H1 (cell line): ENCODE results near the gene EFR3B. TPM values are rescaled to one million over a fixed set of nuclear protein-coding genes. Genes with fewer than 3 reads are reported as not detected.

Experiments
- CHD1 ChIP-seq: IDR thresholded peaks from 2 replicates; pipeline ENCODE4 v1.6.1; 2012; ENCODE audit warnings: low read depth, low read length, improper control_type of control experiment
- CHD7 ChIP-seq: fragments of 300-600 bp; sonication (generic); IDR thresholded peaks from 2 replicates; pipeline ENCODE4 v1.7.1; 2012; ENCODE audit warnings: low read length, moderate library complexity, mild to moderate bottlenecking, inconsistent platforms; ENCODE audit not compliant: insufficient replicate concordance
- CTBP2 ChIP-seq: IDR thresholded peaks from 2 replicates; pipeline ENCODE4 v1.7.0; 2011; ENCODE audit warnings: borderline replicate concordance, mild to moderate bottlenecking, moderate library complexity, mixed read lengths, low read length; ENCODE audit not compliant: insufficient read depth, insufficient read length
- JUN ChIP-seq: IDR thresholded peaks from 2 replicates; pipeline ENCODE4 v1.6.1; 2011; ENCODE audit warnings: low read depth, mild to moderate bottlenecking, improper control_type of control experiment, low read length
- KDM4A ChIP-seq: IDR thresholded peaks from one replicate; pipeline ENCODE4 v1.7.1; 2012; ENCODE audit warnings: low read depth, mild to moderate bottlenecking, moderate library complexity, low read length, inconsistent platforms; ENCODE audit not compliant: severe bottlenecking
- MAFK ChIP-seq: IDR thresholded peaks from 2 replicates; pipeline ENCODE4 v1.6.1; 2012; ENCODE audit warnings: low read depth, mild to moderate bottlenecking, improper control_type of control experiment, low read length
- POLR2AphosphoS5 ChIP-seq: IDR thresholded peaks from 2 replicates; pipeline ENCODE4 v1.6.1; 2011; ENCODE audit warnings: low read depth, low read length
- SIRT6 ChIP-seq: IDR thresholded peaks from one replicate; pipeline ENCODE4 v1.7.1; 2012; ENCODE audit warnings: low read length, inconsistent platforms
- TCF12 ChIP-seq: IDR thresholded peaks from 2 replicates; pipeline ENCODE4 v1.6.1; 2011; ENCODE audit warnings: low read depth, mild to moderate bottlenecking, low read length
- polyA plus RNA-seq, 7 experiments: library from polyadenylated mRNA; depleted of rRNA in 3 of 7; stranded (reverse) in 5 of 7; unstranded in 2 of 7; fragments of >200 nt in 5 of 7; fragments of 200-250 nt in 2 of 7; gene quantifications; 1 replicate in 5 of 7; 2 replicates in 1 of 7; 4 replicates in 1 of 7; pipeline versions ENCODE4 v1.2.1 to v1.2.3, GENCODE V29; 2011 to 2013; ENCODE audit warnings: missing spikeins in 2 of 7, mixed read lengths in 2 of 7
- total RNA-seq: library from RNA; stranded (reverse); fragmentation: NEBNext Ultra II Directional; extraction: Animal tissue kit (Norgen Biotek cat#: 25700); gene quantifications from 2 replicates; pipeline ENCODE4 v1.2.1, GENCODE V29; 2021
- TF ChIP-seq, protein P1 (sequence below): IDR thresholded peaks from 2 replicates; pipeline ENCODE4 v1.6.1; 2011; ENCODE audit warnings: low read depth, mild to moderate bottlenecking, low read length; ENCODE audit not compliant: insufficient read depth
- TF ChIP-seq, protein P2 (sequence below): IDR thresholded peaks from 2 replicates; pipeline ENCODE4 v1.6.1; 2012; ENCODE audit warnings: inconsistent platforms

Gene EFR3B
- total and polyA plus RNA-seq, 2 of the 8 experiments (the other 6 are each of a cell fraction or from before 2014, with no cell fraction given): 3.4 to 9.6 TPM

- TF ChIP-seq CHD7 (no peak), CTBP2 (no peak), KDM4A (no peak), SIRT6 (no peak), JUN (no peak), POLR2AphosphoS5 (no peak), MAFK (no peak), CHD1 (no peak), TCF12 (no peak)
- TF ChIP-seq, protein P1, sequence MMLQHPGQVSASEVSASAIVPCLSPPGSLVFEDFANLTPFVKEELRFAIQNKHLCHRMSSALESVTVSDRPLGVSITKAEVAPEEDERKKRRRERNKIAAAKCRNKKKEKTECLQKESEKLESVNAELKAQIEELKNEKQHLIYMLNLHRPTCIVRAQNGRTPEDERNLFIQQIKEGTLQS: no peak
- TF ChIP-seq, protein P2, sequence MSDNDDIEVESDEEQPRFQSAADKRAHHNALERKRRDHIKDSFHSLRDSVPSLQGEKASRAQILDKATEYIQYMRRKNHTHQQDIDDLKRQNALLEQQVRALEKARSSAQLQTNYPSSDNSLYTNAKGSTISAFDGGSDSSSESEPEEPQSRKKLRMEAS: no peak
Measured at GRCh38 chr2:25079050-25079635, 37.3 kb downstream of the EFR3B start (continued).
